ENCODE data around the gene RAMP2.

- no peak for TF ChIP-seq SMC3 (IDR thresholded peaks at IDR 0.05; ENCODE audit: low read depth, low read length)
- no peak for TF ChIP-seq RCOR1 (IDR thresholded peaks at IDR 0.05; ENCODE audit: insufficient replicate concordance, low read length)
- TF ChIP-seq POLR2A (IDR thresholded peaks at IDR 0.05; ENCODE audit: low read depth, low read length): no peak
- no peak for TF ChIP-seq CTCF (conservative IDR thresholded peaks at IDR 0.05; ENCODE audit: low read depth, low read length)
- TF ChIP-seq MXI1 (IDR thresholded peaks at IDR 0.05; ENCODE audit: borderline replicate concordance, low read depth, low read length): no peak
- no peak for TF ChIP-seq ELK1 (IDR thresholded peaks at IDR 0.05; ENCODE audit: borderline replicate concordance, low read depth, low read length)
- TF ChIP-seq MAZ (IDR thresholded peaks at IDR 0.05; ENCODE audit: borderline replicate concordance, low read depth, low read length): no peak
- TF ChIP-seq CEBPB (IDR thresholded peaks at IDR 0.05; ENCODE audit: low read depth, low read length): no peak
These were observed 26.2 kb downstream of the RAMP2 start for GRCh38 chr17:42787266-42787665.
